ENCODE data around the gene LIG3.

DNA sequence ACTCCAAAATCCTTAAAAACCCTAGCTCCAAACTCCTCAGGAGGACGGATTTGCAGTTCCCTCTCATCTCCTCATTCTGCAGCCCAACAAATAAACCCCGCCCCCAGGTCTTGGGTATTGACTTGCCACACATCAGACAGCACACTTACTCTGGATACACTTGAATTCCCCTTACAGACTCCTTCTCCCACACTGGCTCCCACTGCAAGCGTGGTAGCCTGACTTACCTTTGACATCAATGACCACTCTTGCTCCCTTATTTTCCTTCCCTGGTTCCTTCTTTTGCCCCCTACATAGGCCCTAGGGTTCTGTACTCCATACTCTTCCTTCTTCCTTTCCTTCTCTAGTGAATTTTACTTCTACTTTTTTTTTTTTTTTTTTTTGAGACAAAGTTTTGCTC is 75.7 kb downstream of the LIG3 start:
- TF ChIP-seq, protein P1, sequence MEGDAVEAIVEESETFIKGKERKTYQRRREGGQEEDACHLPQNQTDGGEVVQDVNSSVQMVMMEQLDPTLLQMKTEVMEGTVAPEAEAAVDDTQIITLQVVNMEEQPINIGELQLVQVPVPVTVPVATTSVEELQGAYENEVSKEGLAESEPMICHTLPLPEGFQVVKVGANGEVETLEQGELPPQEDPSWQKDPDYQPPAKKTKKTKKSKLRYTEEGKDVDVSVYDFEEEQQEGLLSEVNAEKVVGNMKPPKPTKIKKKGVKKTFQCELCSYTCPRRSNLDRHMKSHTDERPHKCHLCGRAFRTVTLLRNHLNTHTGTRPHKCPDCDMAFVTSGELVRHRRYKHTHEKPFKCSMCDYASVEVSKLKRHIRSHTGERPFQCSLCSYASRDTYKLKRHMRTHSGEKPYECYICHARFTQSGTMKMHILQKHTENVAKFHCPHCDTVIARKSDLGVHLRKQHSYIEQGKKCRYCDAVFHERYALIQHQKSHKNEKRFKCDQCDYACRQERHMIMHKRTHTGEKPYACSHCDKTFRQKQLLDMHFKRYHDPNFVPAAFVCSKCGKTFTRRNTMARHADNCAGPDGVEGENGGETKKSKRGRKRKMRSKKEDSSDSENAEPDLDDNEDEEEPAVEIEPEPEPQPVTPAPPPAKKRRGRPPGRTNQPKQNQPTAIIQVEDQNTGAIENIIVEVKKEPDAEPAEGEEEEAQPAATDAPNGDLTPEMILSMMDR (IDR thresholded peaks at IDR 0.05): no peak
- TF ChIP-seq POLR2A (IDR thresholded peaks at IDR 0.05): no peak
